HG03354 (cell line): ENCODE data around the gene ZCCHC10.
"Not testable (repeated sequence)": the region's sequence is repeated elsewhere in the genome, so short reads cannot be mapped to it uniquely, and the experiment has no call there.

Source experiments
- ATAC-seq: cut with Tn5 transposase; IDR thresholded peaks from one replicate; pipeline ENCODE4 v1.9.1; 2021; ENCODE audit warnings: mild to moderate bottlenecking; ENCODE audit not compliant: unreplicated experiment, poor library complexity, severe bottlenecking

ZCCHC10 gene

GRCh38 chr5:132982971-132983370, 43.4 kb downstream of the ZCCHC10 start:
- ATAC-seq = not testable (repeated sequence)

GRCh38 chr5:132981288-132981687, 45.1 kb downstream of the ZCCHC10 start:
- ATAC-seq = no peak

- ATAC-seq = no peak
Observed at GRCh38 chr5:132979976-132980375, 46.4 kb downstream of the ZCCHC10 start.

- no peak for ATAC-seq
Observed at GRCh38 chr5:132979367-132979940, 46.9 kb downstream of the ZCCHC10 start.

- no peak for ATAC-seq
Observed at GRCh38 chr5:132976852-132977251, 49.5 kb downstream of the ZCCHC10 start.

- not testable (repeated sequence) for ATAC-seq
Observed at GRCh38 chr5:132972436-132972828, 53.9 kb downstream of the ZCCHC10 start.

- no peak for ATAC-seq
Observed at GRCh38 chr5:132971483-132972435, 54.6 kb downstream of the ZCCHC10 start.

GRCh38 chr5:132965120-132965519, 61.2 kb downstream of the ZCCHC10 start:
- ATAC-seq = no peak

- ATAC-seq = peak; percentile 95
Observed at GRCh38 chr5:132963171-132964104, 62.9 kb downstream of the ZCCHC10 start, which contains the start of gene AFF4. Gene AFF4, minus strand, starts transcription at chr5:132963634. Its CDS starts 26,445 bp downstream, at chr5:132937189.

- no peak for ATAC-seq
Observed at GRCh38 chr5:132962429-132963021, 63.8 kb downstream of the ZCCHC10 start.

GRCh38 chr5:132961887-132962286, 64.5 kb downstream of the ZCCHC10 start:
- no peak for ATAC-seq

- not testable (repeated sequence) for ATAC-seq
Observed at GRCh38 chr5:132961123-132961815, 65.1 kb downstream of the ZCCHC10 start.

GRCh38 chr5:132956166-132956799, 70.1 kb downstream of the ZCCHC10 start:
- ATAC-seq = not testable (repeated sequence)

GRCh38 chr5:132953710-132954109, 72.6 kb downstream of the ZCCHC10 start:
- no peak for ATAC-seq

GRCh38 chr5:132952829-132953228, 73.5 kb downstream of the ZCCHC10 start:
- no peak for ATAC-seq

GRCh38 chr5:132951897-132952296, 74.5 kb downstream of the ZCCHC10 start:
- no peak for ATAC-seq

- ATAC-seq = no peak
Observed at GRCh38 chr5:132949136-132949535, 77.2 kb downstream of the ZCCHC10 start.

GRCh38 chr5:132947671-132948070, 78.7 kb downstream of the ZCCHC10 start:
- no peak for ATAC-seq
